GM06990 (cell line): Measurements from ENCODE around the gene EHD3.

Experiments used
- DNase-seq: peaks from one replicate; pipeline ENCODE4 v3.0.0-alpha.2; 2011; ENCODE audit not compliant: insufficient read length; ENCODE audit errors: extremely low read depth
- H3K27me3 ChIP-seq: replicated peaks from 2 replicates; pipeline ENCODE4 v1.6.0; 2011; ENCODE audit warnings: low read length; ENCODE audit not compliant: control insufficient read depth, insufficient read depth
- H3K36me3 ChIP-seq: 2 replicates; pipeline ENCODE4 v1.5.1; 2011; ENCODE audit warnings: low read length; ENCODE audit not compliant: control insufficient read depth, insufficient read depth
- H3K4me3 ChIP-seq: replicated peaks from 2 replicates; pipeline ENCODE4 v1.5.1; 2011; ENCODE audit warnings: low read depth, mild to moderate bottlenecking, control low read depth, low read length
- TF ChIP-seq, protein P1 (sequence below): IDR thresholded peaks from 2 replicates; pipeline ENCODE4 v1.5.1; 2011; ENCODE audit warnings: low read length, control low read depth, mild to moderate bottlenecking, inconsistent platforms; ENCODE audit not compliant: insufficient read depth, poor library complexity, severe bottlenecking

EHD3 gene

DNA sequence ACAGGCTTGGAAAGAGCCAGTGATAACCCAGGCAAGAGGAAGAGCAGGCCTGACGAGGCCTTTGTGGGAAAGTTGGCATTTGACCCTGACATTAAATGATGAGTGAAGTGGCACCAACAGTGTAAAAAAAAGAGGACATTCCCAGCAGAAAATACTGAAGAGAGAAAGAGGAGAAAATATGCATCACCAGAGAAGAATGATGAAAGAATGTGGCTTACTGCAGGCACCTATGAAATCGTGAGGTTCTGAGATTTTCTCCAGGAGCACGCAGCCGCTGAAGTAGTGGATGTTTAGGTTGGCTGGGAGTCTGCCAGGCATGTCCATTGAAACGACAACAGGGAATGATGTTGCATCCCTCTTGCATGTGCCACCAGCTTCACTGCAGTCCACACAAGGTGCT, 13.8 kb downstream of the EHD3 start:
- H3K36me3 ChIP-seq, result no peaks in the 10 kb centered on the region

DNA sequence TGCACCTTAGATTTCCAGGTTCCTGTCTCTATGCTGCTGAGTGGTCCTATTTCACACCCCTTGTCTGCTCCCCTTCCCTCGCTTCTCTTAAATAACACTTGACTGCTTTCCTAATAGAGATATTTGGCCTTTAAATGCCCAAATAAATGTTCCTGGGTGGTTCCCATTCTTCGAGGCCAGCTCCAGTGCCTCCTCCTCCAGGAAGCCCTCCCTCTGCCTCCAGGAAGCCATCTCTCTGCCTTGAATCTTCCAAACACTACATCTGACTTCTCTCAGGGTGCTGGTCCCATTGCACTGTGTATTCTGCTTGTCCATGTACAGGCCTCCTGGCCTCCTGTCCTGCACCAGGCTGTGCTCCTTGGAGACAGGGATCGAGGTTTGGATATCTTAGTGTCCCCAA, 14.2 kb downstream of the EHD3 start:
- Histone ChIP-seq H3K36me3 (no peaks in the 10 kb centered on the region), H3K4me3 (no peak overlapping the region), H3K27me3 (no peaks in the 10 kb centered on the region)
- no peak for DNase-seq
- TF ChIP-seq, protein P1, sequence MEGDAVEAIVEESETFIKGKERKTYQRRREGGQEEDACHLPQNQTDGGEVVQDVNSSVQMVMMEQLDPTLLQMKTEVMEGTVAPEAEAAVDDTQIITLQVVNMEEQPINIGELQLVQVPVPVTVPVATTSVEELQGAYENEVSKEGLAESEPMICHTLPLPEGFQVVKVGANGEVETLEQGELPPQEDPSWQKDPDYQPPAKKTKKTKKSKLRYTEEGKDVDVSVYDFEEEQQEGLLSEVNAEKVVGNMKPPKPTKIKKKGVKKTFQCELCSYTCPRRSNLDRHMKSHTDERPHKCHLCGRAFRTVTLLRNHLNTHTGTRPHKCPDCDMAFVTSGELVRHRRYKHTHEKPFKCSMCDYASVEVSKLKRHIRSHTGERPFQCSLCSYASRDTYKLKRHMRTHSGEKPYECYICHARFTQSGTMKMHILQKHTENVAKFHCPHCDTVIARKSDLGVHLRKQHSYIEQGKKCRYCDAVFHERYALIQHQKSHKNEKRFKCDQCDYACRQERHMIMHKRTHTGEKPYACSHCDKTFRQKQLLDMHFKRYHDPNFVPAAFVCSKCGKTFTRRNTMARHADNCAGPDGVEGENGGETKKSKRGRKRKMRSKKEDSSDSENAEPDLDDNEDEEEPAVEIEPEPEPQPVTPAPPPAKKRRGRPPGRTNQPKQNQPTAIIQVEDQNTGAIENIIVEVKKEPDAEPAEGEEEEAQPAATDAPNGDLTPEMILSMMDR, result no peak

More for the DNA sequence above, 13.8 kb downstream of the EHD3 start:
- H3K4me3 ChIP-seq, result no peak overlapping the region
- TF ChIP-seq, protein P1, result no peak
- no peaks in the 10 kb centered on the region for H3K27me3 ChIP-seq
- DNase-seq, result no peak

DNA sequence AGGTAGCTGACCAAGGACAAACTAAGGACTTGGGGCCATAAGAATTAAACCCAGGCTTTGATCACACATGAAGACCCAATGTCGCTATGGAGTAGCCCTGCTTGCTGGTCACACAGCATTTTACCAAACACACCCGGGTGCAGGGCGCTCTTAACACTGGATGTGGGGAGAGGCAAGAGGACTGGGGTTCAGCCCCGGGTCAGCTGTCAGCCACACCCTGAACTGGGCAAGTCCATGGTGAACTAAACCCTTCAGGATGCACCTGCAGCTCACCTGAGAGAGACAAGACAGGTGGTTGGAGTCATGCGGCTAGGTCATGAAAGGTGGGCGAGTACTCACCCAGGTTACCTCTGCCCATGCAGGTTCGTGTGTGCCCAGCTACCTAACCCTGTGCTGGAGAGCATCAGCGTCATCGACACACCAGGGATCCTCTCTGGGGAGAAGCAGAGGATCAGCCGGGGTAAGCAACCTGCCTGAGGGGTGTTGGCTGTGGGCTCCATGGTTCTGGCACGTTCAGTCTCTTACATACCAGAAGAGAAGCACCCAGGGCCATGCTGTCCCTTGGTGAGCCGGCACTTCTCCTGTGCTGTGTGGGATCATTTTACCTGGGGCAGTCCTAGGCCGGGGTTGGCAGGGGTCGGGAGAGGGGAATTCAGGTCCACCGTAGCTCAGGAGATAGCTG, 15.2 kb downstream of the EHD3 start:
- TF ChIP-seq, protein P1, result no peak
- H3K4me3 ChIP-seq, result no peak overlapping the region

DNA sequence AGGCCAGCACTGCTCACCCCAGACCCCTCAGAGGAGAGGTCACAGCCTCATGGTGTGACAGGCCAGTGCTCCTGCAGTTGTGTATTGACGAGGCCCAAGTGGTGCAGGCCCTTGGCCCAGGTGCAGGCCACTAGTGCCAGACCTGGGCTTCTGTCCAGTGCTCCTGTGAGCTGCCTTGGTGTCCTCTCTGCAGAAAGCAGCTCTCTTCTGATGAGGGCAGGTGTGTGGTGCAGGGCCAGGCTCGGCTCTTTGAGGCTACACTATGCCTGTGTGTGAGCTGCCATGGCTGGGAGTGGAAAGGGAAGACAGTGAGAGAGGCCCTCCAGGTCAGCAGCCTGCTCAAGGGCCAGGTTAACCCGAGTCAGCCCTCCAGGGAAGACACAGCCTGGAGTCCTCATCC, 17.1 kb downstream of the EHD3 start:
- H3K4me3 ChIP-seq, result no peak overlapping the region
- H3K36me3 ChIP-seq, result no peaks in the 10 kb centered on the region
- TF ChIP-seq, protein P1, result no peak
- DNase-seq, result no peak
- no peaks in the 10 kb centered on the region for H3K27me3 ChIP-seq

More for the DNA sequence above, 15.2 kb downstream of the EHD3 start:
- H3K36me3 ChIP-seq, result no peaks in the 10 kb centered on the region
- DNase-seq, result no peak
- H3K27me3 ChIP-seq, result no peaks in the 10 kb centered on the region

DNA sequence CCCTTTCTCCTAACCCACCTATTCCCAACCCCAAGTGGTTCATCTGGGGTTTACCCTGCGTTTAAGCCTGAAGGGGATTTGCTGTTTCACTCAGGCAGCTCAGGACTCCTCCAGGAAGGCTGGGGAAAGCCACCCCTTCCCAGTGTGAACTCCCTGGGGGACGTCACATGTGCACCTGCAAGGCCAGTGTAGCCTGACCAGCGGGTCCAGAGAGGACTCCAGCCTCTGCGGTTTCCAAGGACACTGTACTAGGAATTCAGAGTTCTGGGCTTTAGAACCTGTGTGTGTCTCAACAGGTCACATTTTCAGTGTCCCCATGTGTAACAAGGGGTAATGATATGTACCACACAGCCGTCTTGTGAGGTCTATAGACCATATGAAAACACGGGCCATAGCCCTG, 17.9 kb downstream of the EHD3 start:
- DNase-seq, result no peak
- Histone ChIP-seq H3K36me3 (no peaks in the 10 kb centered on the region), H3K4me3 (no peak overlapping the region), H3K27me3 (no peaks in the 10 kb centered on the region)
- TF ChIP-seq, protein P1, result no peak
